Measurements from ENCODE around the gene KRT75.
A peak's percentile ranks its signal among the peaks of the same experiment; 100 is the strongest.
"Not testable (repeated sequence)": the region's sequence is repeated elsewhere in the genome, so short reads cannot be mapped to it uniquely, and the experiment has no call there.

KRT75 gene

DNA sequence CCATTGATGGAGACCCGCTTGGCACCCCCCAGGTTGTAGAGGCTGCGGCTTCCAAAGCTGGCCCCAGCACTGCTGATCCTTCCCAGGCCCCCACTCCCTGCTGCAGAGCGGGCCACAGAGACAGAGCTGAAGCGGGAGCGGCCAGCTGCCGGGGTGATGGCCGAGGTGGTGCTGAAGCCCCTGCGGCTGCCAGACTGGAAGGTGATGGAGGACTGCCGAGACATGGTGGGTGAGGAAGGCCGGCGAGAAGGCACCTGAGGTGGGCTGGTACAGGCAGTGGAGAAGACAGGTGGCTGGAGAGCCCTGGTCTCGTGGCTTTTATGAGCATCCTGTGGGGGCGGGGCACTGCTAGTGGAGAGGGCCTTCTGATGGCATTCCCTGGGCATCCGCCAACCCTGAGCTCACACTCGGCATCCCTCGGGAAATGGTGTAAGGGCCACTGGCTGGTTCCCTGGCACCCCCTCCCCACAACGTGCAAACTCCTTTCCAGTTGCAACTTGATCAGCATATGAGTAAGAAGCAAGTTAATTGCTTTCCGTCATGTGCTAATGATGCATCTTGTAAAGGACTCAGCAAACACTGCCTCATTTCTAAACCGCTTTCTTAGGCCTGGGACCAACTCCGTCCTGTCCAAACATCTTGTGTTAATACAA lies at the start of gene KRT75:
Gene KRT75, minus strand, starts transcription at position 291 of the 653 bp plus-strand sequence. Its CDS starts 67 bp downstream, at position 224.
- DNase-seq (ENCODE audit: low read depth), result no peak
- no peak within 1 kb of the TSS for H3K4me3 ChIP-seq (ENCODE audit: low read depth, low read length)

- no peak for DNase-seq (ENCODE audit: low read depth)
- H3K4me3 ChIP-seq (ENCODE audit: low read depth, low read length), result no peak overlapping the region
These were observed 45.9 kb upstream of the KRT75 start for GRCh38 chr12:52480073-52480472.

GRCh38 chr12:52477651-52478050 lies 43.5 kb upstream of the KRT75 start:
- no peak for DNase-seq (ENCODE audit: low read depth)
- H3K4me3 ChIP-seq (ENCODE audit: low read depth, low read length), result no peak overlapping the region

DNA sequence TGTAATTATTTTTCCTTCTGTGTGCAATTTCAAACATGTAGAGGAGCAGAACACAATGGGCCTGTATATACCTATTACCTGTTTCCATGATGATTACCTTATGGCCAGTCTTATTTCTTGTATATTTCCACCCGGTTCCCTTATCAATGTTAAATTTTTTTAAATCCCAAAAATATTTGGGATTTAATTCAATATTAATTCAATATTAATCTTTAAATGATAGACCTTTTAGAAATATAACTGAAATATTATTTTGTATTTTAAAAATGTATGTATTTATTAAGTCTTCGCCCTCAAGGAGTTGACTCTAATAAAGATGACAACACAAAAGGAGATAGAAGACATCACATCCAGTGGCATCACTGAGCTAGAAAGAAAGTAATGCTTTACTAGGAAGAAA lies 40.0 kb upstream of the KRT75 start:
- no peak overlapping the region for H3K4me3 ChIP-seq (ENCODE audit: low read depth, low read length)
- no peak for DNase-seq (ENCODE audit: low read depth)

GRCh38 chr12:52473768-52474167 lies 39.6 kb upstream of the KRT75 start, which contains the start of gene KRT6C:
Gene KRT6C, minus strand, starts transcription at chr12:52473805. Its CDS starts 68 bp downstream, at chr12:52473737.
- no peak for DNase-seq (ENCODE audit: low read depth)
- no peak within 1 kb of the TSS for H3K4me3 ChIP-seq (ENCODE audit: low read depth, low read length)

DNA sequence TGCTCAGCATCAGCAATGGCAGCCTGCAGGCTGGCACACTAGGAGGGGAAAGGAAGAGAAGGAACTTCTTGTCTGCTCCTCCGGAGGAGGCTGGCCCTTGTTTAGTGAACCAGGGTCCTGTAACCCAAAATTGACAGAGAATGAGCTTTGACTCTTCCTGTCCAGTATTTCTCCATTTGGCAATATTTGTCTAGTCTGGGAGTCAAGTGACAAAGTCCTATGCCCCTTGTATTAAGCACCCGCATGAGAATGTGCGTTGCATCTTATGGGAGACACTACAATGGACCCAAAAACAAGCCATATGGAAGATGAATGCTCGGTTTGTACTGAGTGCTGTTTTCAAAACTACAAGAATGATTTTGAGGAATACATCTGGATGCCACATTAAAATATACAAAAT lies 35.7 kb upstream of the KRT75 start:
- no peak for DNase-seq (ENCODE audit: low read depth)
- no peak overlapping the region for H3K4me3 ChIP-seq (ENCODE audit: low read depth, low read length)

- DNase-seq (ENCODE audit: low read depth), result no peak
- H3K4me3 ChIP-seq (ENCODE audit: low read depth, low read length), result no peak overlapping the region
These were observed 30.7 kb upstream of the KRT75 start for GRCh38 chr12:52464897-52465296.

- no peak for DNase-seq (ENCODE audit: low read depth)
- no peak overlapping the region for H3K4me3 ChIP-seq (ENCODE audit: low read depth, low read length)
These were observed 27.5 kb upstream of the KRT75 start for GRCh38 chr12:52461693-52462092.

- H3K4me3 ChIP-seq (ENCODE audit: low read depth, low read length), result no peak overlapping the region
- no peak for DNase-seq (ENCODE audit: low read depth)
These were observed 24.7 kb upstream of the KRT75 start for GRCh38 chr12:52458861-52459260.

DNA sequence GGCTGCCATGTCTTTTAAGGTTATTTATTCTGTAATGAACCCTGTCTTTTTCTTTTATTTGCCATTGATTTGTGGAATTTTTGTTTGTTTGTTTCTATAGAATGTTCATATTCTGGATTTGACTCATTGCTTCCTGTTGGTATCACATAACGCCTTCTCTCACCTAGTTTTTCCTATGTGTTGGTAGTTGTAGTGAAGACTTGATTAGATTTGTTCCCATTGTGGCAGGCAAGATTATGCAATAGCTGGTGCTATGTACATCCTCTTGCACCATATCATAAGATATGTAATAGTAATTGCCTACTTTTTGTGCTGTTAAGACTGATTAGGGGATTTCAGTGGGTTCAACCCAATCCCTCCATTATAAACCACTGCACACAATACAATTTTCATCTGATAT lies 21.6 kb upstream of the KRT75 start:
- no peak overlapping the region for H3K4me3 ChIP-seq (ENCODE audit: low read depth, low read length)
- DNase-seq (ENCODE audit: low read depth), result no peak

GRCh38 chr12:52454411-52455201 lies 20.4 kb upstream of the KRT75 start:
- DNase-seq (ENCODE audit: low read depth), result no peak
- no peak overlapping the region for H3K4me3 ChIP-seq (ENCODE audit: low read depth, low read length)

DNA sequence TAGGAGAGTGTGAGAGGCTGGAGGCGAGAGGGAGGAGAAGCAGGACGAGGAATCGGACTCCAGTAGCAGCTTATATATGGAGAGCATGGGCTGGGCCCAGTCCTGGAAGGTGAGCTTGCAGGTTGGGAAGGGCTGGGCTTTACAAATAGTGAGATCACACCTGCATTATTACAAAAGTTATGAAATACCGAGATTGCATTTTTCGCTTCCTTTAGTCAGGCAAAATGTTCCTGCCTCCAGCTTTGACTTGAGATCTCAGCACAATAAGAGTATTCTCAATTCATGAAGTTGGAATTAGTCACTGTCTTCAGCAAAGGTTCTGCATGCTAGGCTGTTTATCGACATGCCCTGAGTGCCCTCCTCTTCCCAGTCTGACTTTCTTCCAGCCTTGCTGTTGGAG lies 17.9 kb upstream of the KRT75 start, which contains the start of gene KRT6B:
Gene KRT6B, minus strand, starts transcription at position 46 of the 400 bp plus-strand sequence. CDS start 68 bp downstream, outside the sequence.
- H3K4me3 ChIP-seq (ENCODE audit: low read depth, low read length), result no peak within 1 kb of the TSS
- DNase-seq (ENCODE audit: low read depth), result no peak

DNA sequence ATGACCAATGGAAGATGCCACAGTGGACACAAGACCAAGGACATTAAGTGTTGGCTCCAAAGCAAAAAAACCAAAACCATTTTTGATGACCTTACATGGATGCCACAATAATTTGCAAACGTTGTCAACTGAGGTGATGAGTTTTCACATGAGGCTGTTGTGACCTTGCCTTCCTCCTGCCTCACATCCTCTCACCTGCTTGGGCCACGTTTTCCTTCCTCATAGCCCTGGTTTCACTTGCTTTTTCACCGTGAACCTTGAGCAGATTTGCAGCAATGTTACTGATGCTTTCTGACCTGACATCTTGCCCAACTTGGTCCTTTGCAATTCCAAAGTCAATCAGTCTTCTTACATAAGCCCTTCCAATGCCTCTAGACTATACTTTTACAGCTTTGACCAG lies 14.1 kb upstream of the KRT75 start:
- DNase-seq (ENCODE audit: low read depth), result no peak
- H3K4me3 ChIP-seq (ENCODE audit: low read depth, low read length), result no peak overlapping the region

DNA sequence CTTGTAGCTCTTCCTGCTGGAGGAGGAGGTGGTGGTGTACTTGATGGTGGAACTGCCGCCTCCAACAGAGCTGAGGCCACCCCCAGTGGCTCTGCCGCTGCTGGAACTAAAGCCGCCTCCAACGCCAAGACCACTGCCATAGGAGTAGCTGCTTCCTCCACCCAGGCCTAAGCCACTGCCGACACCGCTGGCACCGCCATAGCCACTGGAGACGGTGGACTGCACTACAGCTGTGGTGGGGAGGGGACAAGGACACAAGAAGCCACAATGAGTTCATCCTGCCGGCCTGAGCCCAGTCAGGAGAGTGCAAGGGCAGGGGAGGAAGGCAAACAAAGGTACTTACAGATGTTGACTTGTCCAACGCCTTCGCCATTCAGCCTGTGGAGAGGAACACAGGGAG lies 13.0 kb upstream of the KRT75 start:
- not testable (repeated sequence) for H3K4me3 ChIP-seq (ENCODE audit: low read depth, low read length)

GRCh38 chr12:52446367-52447045 lies 12.3 kb upstream of the KRT75 start:
- DNase-seq (ENCODE audit: low read depth), result no peak
- H3K4me3 ChIP-seq (ENCODE audit: low read depth, low read length), result no peak overlapping the region

More for the DNA sequence above, 13.0 kb upstream of the KRT75 start:
- not testable (repeated sequence) for DNase-seq (ENCODE audit: low read depth)

- no peak overlapping the region for H3K4me3 ChIP-seq (ENCODE audit: low read depth, low read length)
- no peak for DNase-seq (ENCODE audit: low read depth)
These were observed 11.7 kb upstream of the KRT75 start for GRCh38 chr12:52445876-52446275.

DNA sequence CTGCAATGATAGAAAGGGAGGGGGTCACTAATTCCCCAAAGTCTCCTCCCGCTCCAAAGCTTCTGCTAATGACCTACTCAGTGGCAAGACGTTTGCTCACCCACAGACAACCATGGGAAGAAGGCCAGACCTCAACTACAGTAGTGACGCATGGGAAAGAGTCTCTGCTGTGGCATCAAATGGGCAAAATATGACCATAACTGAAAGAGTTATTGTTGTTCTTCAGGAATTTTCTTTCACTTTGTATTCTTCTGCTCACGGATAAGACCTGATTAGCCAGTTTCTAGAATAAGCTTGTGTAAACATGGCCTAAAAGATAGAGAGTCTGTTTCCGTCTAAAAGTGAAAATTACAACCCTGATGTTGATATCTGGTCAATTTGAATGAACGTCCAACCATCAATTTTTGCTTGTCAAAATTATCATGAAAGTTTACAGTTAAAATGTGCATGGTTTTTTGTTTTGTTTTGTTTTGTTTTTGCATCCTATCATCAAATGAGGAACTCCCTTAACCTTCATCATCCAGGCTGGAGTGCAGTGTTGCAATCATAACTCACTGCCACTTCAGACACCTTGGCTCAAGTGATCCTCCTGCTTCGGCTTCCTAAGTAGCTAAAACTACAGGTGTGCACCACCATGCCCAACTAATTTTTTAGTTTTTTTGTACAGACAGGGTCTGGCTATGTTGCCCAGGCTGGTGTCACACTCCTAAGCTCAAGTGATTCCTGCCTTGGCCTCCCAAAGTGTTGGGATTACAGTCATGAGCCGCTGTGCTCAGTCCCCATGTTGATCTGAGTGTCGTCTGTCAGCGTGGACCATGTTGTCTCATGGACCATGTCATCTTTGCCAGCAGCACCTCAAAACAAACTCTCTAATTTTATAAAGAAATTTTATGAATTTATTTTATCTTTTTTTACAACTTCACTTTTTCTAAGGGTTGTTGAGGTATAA lies 10.8 kb upstream of the KRT75 start:
- no peak overlapping the region for H3K4me3 ChIP-seq (ENCODE audit: low read depth, low read length)
- no peak for DNase-seq (ENCODE audit: low read depth)

DNA sequence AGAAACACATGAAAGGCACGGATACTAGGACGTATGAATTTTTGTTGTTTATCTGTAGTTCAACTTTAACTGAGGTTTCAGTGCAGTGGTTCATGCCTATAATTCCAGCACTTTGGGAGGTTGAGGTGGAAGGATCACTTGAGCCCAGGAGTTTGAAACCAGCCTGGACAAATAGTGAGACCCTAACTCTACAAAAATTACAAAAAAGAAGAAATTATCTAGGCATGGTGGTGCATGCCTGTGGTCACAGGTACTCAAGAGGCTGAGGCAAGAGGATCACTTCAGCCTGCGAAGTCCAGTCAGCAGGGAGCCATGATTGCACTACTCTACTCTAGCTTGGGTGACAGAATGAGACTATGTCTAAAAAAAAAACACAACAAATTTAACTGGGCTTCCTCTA lies 9.8 kb upstream of the KRT75 start:
- no peak overlapping the region for H3K4me3 ChIP-seq (ENCODE audit: low read depth, low read length)

DNA sequence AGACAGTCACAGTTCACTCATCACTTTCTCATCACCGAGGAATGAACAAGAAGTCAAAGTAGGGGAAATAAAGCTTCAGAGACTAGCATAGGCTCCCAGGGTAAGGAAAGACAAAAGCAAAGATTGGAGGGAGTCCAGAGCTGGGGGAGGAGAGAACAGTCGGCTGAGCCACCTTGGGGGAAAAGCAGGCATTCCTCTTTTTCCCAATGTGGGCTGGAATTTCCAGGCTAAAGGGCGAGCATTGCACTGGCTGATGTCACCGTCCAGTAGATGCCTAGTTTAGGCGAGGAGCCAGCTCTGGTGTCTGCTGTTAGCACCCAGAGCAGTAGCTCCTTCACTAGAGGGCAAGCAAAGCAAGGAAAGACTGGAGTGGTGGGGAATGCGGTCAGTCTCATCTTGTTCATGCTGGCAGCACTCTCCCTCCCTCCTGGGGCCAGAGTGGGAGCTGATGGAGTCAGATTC lies 8.5 kb upstream of the KRT75 start:
- H3K4me3 ChIP-seq (ENCODE audit: low read depth, low read length), result no peak overlapping the region
- DNase-seq (ENCODE audit: low read depth), result peak; percentile 85

More for the DNA sequence above, 9.8 kb upstream of the KRT75 start:
- no peak for DNase-seq (ENCODE audit: low read depth)
